DMS53 (cell line): ENCODE data around the gene TEDC2.
A peak's percentile ranks its signal among the peaks of the same experiment; 100 is the strongest.
"Not testable (repeated sequence)": the region's sequence is repeated elsewhere in the genome, so short reads cannot be mapped to it uniquely, and the experiment has no call there.

Experiments
- DNase-seq: peaks from one replicate; lab custom pipeline; 2025; lab: John Stamatoyannopoulos, UW

The TEDC2 gene

DNA sequence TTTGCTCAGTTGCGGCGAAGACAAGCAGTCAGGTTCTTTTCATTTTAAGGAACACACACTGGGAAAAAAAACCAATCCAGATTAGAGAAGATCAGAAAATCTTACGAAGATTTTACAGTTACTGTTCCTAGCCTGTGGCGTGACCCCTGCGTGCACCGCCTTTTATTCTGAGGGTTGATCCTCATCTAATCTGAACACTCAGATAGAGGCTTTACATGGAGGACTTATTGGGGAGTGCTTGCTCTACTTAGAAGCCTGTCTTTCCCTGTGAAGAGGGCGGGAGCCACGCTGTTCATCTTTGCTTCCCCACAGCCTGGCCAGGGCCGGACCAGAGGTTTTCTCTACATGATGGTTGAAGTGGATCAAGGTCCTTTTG, 16.4 kb downstream of the TEDC2 start:
- no peak for DNase-seq

GRCh38 chr16:2476741-2477140, 16.8 kb downstream of the TEDC2 start:
- no peak for DNase-seq

- no peak for DNase-seq
Observed at GRCh38 chr16:2477327-2477726, 17.4 kb downstream of the TEDC2 start.

DNA sequence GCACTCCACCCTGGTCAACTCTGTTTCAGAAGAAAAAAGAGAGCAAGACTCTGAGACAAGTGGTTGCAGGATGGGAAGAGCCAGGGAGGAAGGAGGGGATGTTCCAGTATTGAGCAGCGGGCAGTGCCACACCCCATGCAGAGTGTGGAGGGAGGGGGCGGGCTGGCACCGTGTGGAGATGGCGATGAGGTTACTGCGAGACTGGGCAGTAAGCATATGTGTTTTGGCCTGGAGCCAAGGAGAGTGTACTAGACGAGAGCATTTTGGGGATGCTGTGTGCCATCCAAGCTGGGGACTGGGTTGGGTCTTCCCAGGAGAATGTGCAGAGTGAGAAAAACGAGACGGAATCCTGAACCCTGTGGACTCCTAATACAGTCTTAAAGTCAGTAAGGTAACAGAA, 18.4 kb downstream of the TEDC2 start:
- no peak for DNase-seq

DNA sequence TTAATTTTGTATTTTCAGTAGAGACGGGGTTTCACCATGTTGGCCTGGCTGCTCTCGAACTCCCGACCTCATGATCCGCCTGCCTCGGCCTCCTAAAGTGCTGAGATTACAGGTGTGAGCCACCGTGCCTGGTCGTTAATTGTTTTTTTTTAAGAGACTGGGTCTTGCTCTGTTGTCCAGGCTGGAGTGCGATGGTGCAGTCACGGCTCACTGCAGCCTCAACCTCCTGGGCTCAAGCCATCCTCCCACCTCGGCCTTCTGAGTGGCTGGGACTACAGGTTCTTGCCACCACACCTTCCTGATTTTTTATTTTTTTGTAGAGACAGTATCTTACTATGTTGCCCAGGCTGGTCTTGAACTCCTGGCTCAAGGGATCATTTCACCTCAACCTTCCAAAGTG, 20.1 kb downstream of the TEDC2 start:
- not testable (repeated sequence) for DNase-seq

DNA sequence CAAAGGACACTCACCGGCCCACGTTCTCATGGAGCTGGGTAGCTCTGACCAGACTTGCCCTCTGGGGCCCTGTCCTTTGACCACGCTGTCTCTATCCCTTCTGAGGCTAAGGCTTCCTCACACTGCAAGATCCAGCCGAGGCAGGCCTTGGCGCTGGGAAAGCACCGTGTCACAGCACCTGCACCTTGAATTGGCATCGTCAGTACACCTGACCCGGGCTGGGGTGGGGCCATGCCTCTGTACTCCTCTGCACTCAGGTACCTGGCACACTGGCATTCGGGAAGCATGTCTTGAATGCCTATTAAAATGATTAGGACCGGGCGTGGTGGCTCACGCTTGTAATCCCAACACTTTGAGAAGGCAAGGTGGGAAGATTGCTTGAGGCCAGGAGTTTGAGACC, 21.0 kb downstream of the TEDC2 start:
- DNase-seq: no peak

- no peak for DNase-seq
Observed at GRCh38 chr16:2481676-2482075, 21.8 kb downstream of the TEDC2 start.

- peak; percentile 51 for DNase-seq
Observed at GRCh38 chr16:2482249-2482648, 22.3 kb downstream of the TEDC2 start.

- peak; percentile 82 for DNase-seq
Observed at GRCh38 chr16:2482708-2483534, 23.0 kb downstream of the TEDC2 start.

DNA sequence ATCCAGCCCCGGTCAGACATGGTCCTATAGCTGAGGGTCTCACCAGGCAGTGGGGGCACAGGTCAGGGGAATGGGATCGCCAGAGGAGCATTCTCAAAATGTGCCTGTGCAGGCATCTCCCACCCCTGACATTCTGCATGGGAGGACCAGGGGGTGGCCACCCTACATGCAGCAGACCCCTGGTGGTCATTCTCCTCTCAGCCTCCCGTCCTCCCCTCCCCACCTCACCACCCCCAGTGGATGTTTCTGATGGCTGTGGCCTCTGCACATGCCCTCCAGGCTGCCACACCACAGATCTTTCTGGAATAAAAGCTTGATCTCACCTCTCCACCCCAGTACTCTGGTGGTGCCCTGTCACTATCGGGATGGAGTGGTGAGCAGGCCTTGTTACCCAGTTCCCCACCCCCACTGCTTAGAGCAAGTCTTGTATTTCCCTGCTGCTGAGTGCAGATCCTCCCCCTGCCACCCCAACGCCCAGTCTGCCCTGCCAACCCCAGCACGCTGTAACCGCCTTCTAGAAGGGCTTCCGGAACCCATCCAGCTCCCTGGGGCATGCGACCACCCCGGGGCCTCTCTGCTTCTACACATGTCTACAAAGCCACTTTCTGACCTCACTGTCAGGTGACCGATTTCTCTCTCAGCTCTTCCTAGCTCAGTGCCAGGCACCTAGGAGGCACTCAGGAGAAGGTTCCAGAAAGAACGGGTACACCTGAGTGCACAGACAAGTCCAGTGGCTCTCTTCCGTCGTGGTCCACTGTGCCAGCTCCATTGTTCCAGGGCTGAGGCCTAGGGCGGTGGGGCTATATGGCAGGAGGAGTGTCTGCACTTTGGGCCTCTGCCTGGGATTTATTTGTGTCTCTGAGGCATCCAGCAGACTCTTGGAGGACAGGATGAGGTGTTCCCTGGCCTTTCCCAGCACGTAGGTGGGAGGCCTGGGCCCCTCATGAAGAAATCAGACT, 24.3 kb downstream of the TEDC2 start:
- DNase-seq: no peak

DNA sequence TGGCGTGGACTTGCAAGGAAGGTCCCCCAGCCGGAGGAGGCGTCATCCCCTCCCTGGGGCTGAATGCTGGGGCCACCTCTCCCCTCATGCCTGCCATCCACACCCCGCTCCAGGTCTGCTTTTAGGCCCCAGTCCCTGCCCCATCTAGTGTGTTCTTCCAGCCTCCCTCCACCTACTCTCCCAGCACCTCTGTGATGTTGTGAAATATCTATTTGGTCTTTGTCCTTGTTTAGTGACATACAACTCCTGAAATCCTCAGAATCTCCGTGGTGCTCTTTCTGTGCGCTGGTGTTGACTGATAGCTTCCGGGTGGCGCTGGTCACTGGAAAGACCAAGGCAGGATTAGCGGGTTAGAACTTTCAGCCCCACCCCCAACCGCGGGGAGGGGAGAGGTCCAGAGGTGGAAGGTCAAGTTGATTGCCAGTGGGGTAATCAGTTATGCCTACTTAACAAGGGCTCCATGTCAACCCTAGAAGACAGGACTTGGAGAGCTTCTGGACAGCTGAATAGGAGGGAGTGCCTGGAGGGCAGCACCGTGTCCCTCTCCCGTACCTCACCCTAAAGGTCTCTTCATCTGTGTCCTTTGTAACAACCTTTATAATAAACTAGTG, 25.1 kb downstream of the TEDC2 start:
- no peak for DNase-seq

DNA sequence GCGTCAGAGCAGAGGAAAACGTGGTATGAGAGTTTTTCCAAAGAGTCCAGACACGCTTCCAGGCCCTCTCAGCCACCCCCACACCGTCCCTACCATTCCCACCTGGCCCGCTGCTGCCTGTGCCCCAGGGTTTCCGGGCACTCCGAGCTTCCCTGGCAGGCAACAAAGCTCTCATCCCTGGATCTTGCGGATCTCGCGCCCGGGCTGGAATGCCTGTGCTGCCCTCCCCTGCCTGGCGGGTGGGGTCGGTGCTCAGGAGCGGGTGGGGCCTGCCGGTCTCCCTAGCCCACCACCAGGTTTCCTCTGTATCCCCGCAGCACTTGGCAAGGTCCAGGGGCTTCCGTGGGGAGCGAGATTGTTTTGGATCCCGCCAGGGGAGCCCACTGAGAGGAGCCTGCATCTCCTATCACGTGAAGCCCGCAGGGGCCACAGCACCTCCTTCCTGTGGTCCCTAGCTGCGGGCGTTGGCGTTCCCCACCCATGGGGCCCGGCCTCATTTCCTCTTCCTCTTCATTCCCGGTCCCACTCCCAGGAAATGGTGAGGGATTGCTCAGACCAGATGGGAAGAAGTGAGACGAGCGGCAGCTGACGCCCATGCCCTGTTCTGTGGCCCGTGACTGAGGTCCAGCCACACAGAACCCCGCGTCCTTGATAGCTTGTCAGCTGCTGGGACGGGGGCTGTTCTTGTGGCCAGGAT, 26.1 kb downstream of the TEDC2 start:
- no peak for DNase-seq

DNA sequence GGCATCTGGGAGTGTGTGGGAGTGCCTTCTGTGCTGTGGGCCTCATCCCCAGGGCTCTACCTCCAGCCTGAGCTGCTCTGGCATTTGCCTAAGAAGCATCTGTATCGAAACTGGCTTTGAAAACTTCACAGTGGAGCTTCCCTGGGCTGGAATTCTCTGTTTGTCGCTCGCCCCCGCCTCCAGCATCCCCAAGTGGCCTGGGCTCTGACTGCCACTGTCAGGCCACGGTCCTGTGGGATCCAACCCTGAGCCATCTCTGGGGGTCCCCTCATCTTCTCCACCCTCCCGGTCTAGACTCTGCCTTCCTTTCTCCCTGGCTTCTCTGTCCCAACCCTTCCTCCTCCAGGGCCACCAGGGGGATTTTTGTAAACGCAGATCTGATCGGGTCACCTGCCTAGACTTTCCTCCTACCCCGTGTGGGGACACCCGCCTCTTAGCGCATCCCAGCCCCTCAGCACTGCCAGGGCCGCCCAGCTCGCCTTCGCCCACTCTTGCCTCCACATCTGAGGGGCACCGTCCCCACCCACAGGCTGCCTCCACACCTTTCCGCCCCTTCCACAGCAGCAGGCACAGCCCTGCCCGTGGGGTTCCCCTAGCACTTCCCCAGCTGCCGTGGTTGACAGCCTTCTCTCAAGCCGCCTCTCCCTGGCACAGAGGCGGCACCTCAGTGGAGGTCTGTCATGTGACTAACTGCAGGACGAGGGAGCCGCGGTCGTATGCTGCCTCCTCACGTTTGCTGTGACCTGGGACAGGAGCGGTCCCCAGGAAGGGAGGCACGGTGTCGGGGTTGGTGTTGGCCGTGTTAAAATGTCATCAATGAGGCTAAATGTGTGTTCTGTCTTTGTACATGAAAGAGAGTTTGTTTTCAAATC, 27.0 kb downstream of the TEDC2 start:
- DNase-seq: no peak

GRCh38 chr16:2487517-2487842, 27.6 kb downstream of the TEDC2 start:
- DNase-seq: no peak

- DNase-seq: no peak
Observed at GRCh38 chr16:2487903-2488531, 28.1 kb downstream of the TEDC2 start.

- DNase-seq: no peak
Observed at GRCh38 chr16:2489581-2489980, 29.7 kb downstream of the TEDC2 start.

DNA sequence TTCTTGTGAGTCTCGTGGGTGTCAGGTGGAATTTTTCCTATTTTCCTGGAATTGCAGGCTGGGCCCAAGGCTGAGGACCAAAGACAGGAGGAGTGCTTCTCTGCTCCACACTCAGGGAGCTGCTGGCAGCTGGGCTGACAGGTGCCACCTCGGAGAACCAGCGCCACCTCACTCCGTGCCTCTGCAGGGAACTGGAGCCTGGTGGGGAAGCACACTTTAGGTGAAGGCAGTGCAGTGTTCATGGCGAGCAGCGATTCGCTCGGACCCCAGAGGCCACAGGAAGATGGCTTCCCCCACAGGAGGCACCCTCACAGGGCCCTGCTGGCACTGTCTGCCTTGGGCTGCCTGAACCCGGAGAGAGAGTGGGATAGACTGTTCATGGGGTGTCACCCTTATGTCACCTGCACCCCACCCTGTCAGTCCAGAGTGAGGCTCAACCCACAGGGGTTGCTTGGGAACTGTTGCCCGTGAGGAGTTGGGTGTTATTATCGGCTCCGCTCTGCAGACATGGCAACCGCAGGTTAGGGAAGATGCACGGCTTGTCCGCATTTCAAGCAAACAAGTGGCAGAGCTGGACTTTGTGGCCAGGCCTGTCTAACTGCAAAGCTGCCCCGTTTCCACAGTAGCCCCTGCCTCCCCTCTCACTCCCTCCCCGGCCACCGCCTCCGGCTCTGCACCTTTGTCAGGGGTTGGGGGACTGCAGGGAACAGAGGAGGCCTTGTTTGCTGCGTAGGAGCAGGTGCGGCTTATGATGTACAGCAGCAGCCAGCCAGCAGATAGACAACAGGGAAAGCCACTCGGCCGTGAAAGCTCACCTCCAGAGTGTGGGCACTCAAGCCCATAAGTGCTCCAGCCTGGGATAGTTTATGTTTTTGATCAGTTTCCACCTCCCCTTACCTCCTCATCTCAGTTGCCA, 30.5 kb downstream of the TEDC2 start:
- peak; percentile 71 for DNase-seq

DNA sequence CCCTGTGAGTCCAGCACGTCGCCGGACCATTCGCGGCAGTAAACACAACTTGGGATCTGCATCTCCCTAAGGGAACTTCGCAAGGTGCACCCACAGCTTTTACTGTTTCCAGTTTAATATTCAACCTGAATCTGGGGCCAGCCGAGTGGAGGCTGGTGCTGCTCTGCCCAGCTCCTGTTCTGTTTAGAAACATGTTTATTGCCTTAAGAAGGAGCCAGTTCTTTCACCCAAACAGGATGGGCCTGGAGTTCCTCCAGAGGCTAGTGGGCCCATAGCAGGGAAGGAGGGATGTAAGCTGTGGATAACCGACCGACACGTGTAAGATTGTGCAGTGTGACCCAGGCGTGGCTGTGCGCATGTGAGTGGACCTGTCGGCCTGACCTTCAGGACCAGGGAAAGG, 32.4 kb downstream of the TEDC2 start:
- DNase-seq: no peak

GRCh38 chr16:2493605-2494004, 33.7 kb downstream of the TEDC2 start:
- DNase-seq: no peak

DNA sequence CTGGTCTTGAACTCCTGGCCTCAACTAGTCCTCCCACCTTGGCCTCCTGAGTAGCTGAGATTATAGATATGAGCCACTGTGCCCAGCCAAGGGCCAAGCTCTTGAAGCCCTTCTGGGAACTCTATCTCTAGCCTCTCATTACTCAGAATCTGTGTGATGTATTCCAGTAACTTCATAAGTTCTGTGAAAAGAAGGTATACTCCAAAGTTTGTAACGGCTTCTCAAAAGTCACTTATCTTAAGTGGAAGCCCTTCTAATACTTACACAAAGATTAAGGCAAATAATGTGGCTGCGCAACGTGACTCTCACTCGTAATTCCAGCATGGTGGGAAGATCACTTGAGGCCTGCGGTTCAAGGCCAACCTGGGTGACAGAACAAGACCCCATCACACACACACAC, 34.7 kb downstream of the TEDC2 start:
- no peak for DNase-seq
